ENCODE measurements around the gene RAMP2.

The RAMP2 gene

DNA sequence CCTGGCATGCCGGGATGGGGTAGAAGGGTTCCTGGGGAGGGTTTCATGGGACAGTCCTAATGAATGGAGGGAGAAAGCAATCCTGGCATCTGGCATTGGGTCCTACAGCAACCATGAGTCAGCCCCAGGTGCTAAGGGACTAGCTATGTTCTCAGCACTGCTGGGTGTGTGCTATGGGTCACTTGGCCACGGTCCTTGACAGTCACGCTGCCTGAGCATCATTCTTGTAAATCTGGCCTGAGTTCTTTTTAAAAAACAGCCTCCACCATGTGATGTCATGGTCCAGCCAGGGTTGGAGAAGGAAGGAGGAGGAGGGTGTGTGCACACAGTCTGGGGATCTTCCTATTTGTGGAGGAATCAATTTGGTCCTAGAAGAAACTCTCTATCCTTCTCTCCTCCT lies 6.2 kb upstream of the RAMP2 start:
- Histone ChIP-seq H4K20me1 (ENCODE audit: low read depth, low read length) (no peaks in the 10 kb centered on the region), H3K27me3 (ENCODE audit: low read length) (no peaks in the 10 kb centered on the region)

GRCh38 chr17:42759982-42760651 lies 910 bp upstream of the RAMP2 start:
- no peak overlapping the region for H2AFZ ChIP-seq (ENCODE audit: low read depth, low read length, severe bottlenecking)
- H3K27me3 ChIP-seq (ENCODE audit: low read length) = no peaks in the 10 kb centered on the region
- H3K4me2 ChIP-seq (ENCODE audit: low read depth, low read length, poor library complexity, severe bottlenecking) = no peak overlapping the region
- no peak overlapping the region for H3K9ac ChIP-seq (ENCODE audit: low read length)
- no peaks in the 10 kb centered on the region for H3K9me3 ChIP-seq (ENCODE audit: insufficient read depth, low read length)
- TF ChIP-seq CTCF (IDR thresholded peaks at IDR 0.05; ENCODE audit: insufficient read depth, low read length, poor library complexity, severe bottlenecking) (no peak), EZH2phosphoT487 (conservative IDR thresholded peaks at IDR 0.05; ENCODE audit: low read length) (no peak)
- H3K36me3 ChIP-seq (ENCODE audit: low read length) = no peaks in the 10 kb centered on the region
- H3K79me2 ChIP-seq (ENCODE audit: insufficient read depth, low read length) = no peaks in the 10 kb centered on the region
- no peak overlapping the region for H3K4me3 ChIP-seq (ENCODE audit: insufficient read depth, low read length, poor library complexity, severe bottlenecking)
- no peaks in the 10 kb centered on the region for H4K20me1 ChIP-seq (ENCODE audit: low read depth, low read length)
- H3K9me2 ChIP-seq (replicated peaks; ENCODE audit: insufficient read depth, low read length) = no peaks in the 10 kb centered on the region
- no peaks in the 10 kb centered on the region for H3F3A ChIP-seq (ENCODE audit: insufficient read depth)
- H3K27ac ChIP-seq (ENCODE audit: low read depth, low read length) = no peak overlapping the region

More for the DNA sequence above, 6.2 kb upstream of the RAMP2 start:
- H3K9me3 ChIP-seq (ENCODE audit: insufficient read depth, low read length) = no peaks in the 10 kb centered on the region
- no peaks in the 10 kb centered on the region for H3K79me2 ChIP-seq (ENCODE audit: insufficient read depth, low read length)
- no peak overlapping the region for H3K9ac ChIP-seq (ENCODE audit: low read length)
- H3K9me2 ChIP-seq (replicated peaks; ENCODE audit: insufficient read depth, low read length) = no peaks in the 10 kb centered on the region
- no peaks in the 10 kb centered on the region for H3K36me3 ChIP-seq (ENCODE audit: low read length)
- TF ChIP-seq EZH2phosphoT487 (conservative IDR thresholded peaks at IDR 0.05; ENCODE audit: low read length) (no peak), CTCF (IDR thresholded peaks at IDR 0.05; ENCODE audit: insufficient read depth, low read length, poor library complexity, severe bottlenecking) (no peak)
- H3F3A ChIP-seq (ENCODE audit: insufficient read depth) = no peaks in the 10 kb centered on the region
- no peak overlapping the region for H3K4me2 ChIP-seq (ENCODE audit: low read depth, low read length, poor library complexity, severe bottlenecking)
- no peak overlapping the region for H3K4me3 ChIP-seq (ENCODE audit: insufficient read depth, low read length, poor library complexity, severe bottlenecking)
- H2AFZ ChIP-seq (ENCODE audit: low read depth, low read length, severe bottlenecking) = no peak overlapping the region
- H3K27ac ChIP-seq (ENCODE audit: low read depth, low read length) = no peak overlapping the region

GRCh38 chr17:42761638-42762037 lies 611 bp downstream of the RAMP2 start:
- TF ChIP-seq EZH2phosphoT487 (conservative IDR thresholded peaks at IDR 0.05; ENCODE audit: low read length) (no peak), CTCF (IDR thresholded peaks at IDR 0.05; ENCODE audit: insufficient read depth, low read length, poor library complexity, severe bottlenecking) (no peak)
- no peak overlapping the region for H3K27ac ChIP-seq (ENCODE audit: low read depth, low read length)
- no peaks in the 10 kb centered on the region for H4K20me1 ChIP-seq (ENCODE audit: low read depth, low read length)
- H3K36me3 ChIP-seq (ENCODE audit: low read length) = no peaks in the 10 kb centered on the region
- no peaks in the 10 kb centered on the region for H3K9me2 ChIP-seq (replicated peaks; ENCODE audit: insufficient read depth, low read length)
- no peak overlapping the region for H3K9ac ChIP-seq (ENCODE audit: low read length)
- no peak overlapping the region for H3K4me2 ChIP-seq (ENCODE audit: low read depth, low read length, poor library complexity, severe bottlenecking)
- H3K79me2 ChIP-seq (ENCODE audit: insufficient read depth, low read length) = no peaks in the 10 kb centered on the region
- H3K9me3 ChIP-seq (ENCODE audit: insufficient read depth, low read length) = no peaks in the 10 kb centered on the region
- no peak overlapping the region for H3K4me3 ChIP-seq (ENCODE audit: insufficient read depth, low read length, poor library complexity, severe bottlenecking)
- no peaks in the 10 kb centered on the region for H3K27me3 ChIP-seq (ENCODE audit: low read length)
- H3F3A ChIP-seq (ENCODE audit: insufficient read depth) = no peaks in the 10 kb centered on the region
- H2AFZ ChIP-seq (ENCODE audit: low read depth, low read length, severe bottlenecking) = no peak overlapping the region

All from SU-DHL-6 (cell line).